Activated naive CD4-positive, alpha-beta T cell treated with anti-CD3 and anti-CD28 coated beads for 36 hours (primary cell): ENCODE measurements around the gene BANK1. TPM values are rescaled to one million over a fixed set of nuclear protein-coding genes. Genes with fewer than 3 reads are reported as not detected.
"Not testable (repeated sequence)": the region's sequence is repeated elsewhere in the genome, so short reads cannot be mapped to it uniquely, and the experiment has no call there.

Experiments
- CTCF ChIA-PET: fragments of 350-600 bp; sonication (Branson Sonifier 250); formaldehyde crosslinking; loops from one replicate; lab custom pipeline; 2021; ENCODE audit warnings: antibody characterized with exemption; lab: Charles Lee
- DNase-seq: peaks from one replicate; pipeline ENCODE4 v3.0.0-alpha.2; 2020
- H3K27ac Mint-ChIP-seq: one replicate; pipeline ENCODE4 v1.8.0; 2021; ENCODE audit warnings: mild to moderate bottlenecking, mixed read lengths
- H3K27me3 Mint-ChIP-seq: one replicate; pipeline ENCODE4 v1.8.0; 2021; ENCODE audit warnings: low read depth, mixed read lengths
- H3K36me3 Mint-ChIP-seq: one replicate; pipeline ENCODE4 v1.8.0; 2021; ENCODE audit warnings: low read depth, mixed read lengths
- H3K4me1 Mint-ChIP-seq: one replicate; pipeline ENCODE4 v1.8.0; 2021; ENCODE audit warnings: low read depth, mixed read lengths
- H3K4me3 Mint-ChIP-seq: one replicate; pipeline ENCODE4 v1.8.0; 2021; ENCODE audit warnings: mild to moderate bottlenecking, moderate library complexity, mixed read lengths
- H3K9me3 Mint-ChIP-seq: one replicate; pipeline ENCODE4 v1.8.0; 2021; ENCODE audit warnings: mixed read lengths
- intact Hi-C: fragments of 100-400 bp; cut with micrococcal nuclease; formaldehyde crosslinking; loops from one replicate; pipeline ENCODE4 v1.15.1; 2023
- total RNA-seq, 2 experiments: library from RNA; stranded (reverse); gene quantifications; one replicate each; pipeline ENCODE4 v1.2.3, GENCODE V29; 2021

Gene BANK1
- total RNA-seq, 2 experiments from 2014 or later: 0.07 to 0.17 TPM

GRCh38 chr4:101858641-101859040, 68.1 kb downstream of the BANK1 start:
- DNase-seq: no peak
- Mint-ChIP-seq H3K36me3 (no peaks in the 10 kb centered on the region), H3K9me3 (no peaks in the 10 kb centered on the region), H3K4me1 (no peaks in the 10 kb centered on the region), H3K27ac (no peak overlapping the region), H3K4me3 (no peak overlapping the region), H3K27me3 (peaks cover 12% of the 10 kb centered on the region)
- CTCF ChIA-PET: interaction anchor here (1.3 kb wide), 1 partner anchor 11 kb away, joined by 3 read pairs; no protein-coding TSS in a partner anchor
- intact Hi-C loops: loop anchor here (10.0 kb wide), 1 partner anchor 694 kb away; no protein-coding TSS in a partner anchor

DNA sequence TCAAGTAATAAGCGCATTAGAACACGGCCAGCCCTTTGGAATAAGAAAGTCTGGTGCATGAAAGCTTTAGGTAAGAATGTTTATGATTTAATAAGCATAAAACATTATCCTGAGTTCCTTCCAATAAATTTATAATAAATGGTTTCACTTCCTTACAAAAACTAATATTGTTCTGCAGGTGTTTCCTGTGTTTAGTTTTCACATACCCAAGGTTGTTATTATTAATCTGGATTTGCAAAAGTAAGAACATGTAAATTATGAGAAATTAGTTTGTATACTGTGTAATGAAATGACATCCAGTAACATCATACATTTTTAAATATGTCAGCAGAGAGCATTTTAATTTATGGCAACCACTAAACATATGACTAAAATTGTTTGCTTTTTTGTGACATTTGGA, 72.1 kb downstream of the BANK1 start:
- Mint-ChIP-seq H3K4me1 (no peaks in the 10 kb centered on the region), H3K36me3 (no peaks in the 10 kb centered on the region), H3K27ac (no peak overlapping the region), H3K9me3 (no peaks in the 10 kb centered on the region), H3K4me3 (no peak overlapping the region), H3K27me3 (peaks cover 14% of the 10 kb centered on the region)
- DNase-seq: no peak
- CTCF ChIA-PET: no interaction called here
- intact Hi-C loops: no loop called here

DNA sequence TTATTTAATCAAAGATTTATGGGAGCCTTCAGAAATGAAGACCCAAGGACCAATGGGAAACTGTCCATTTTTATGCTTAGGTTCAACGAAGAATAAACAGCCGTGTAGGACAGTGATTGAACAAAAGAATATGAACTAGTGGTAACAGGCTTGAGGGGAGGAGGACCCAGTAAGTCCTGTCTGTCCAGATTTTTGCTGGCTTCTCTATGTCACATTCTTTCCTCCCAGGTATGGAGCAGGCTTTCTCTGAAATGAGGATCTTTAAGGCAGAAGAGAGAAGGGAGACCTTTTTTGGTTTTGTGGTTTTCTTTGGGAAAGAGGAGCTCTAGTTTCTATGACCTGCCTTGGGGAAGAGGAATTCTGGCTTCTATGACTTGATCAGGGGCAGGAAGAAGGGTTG, 74.1 kb downstream of the BANK1 start:
- no peaks in the 10 kb centered on the region for H3K36me3 Mint-ChIP-seq
- H3K9me3 Mint-ChIP-seq: no peaks in the 10 kb centered on the region
- CTCF ChIA-PET: no interaction called here
- intact Hi-C loops: no loop called here
- no peak overlapping the region for H3K4me3 Mint-ChIP-seq
- H3K27me3 Mint-ChIP-seq: peaks cover 6% of the 10 kb centered on the region
- DNase-seq: no peak
- H3K4me1 Mint-ChIP-seq: no peaks in the 10 kb centered on the region
- no peak overlapping the region for H3K27ac Mint-ChIP-seq

- Mint-ChIP-seq H3K27me3 (peaks cover 6% of the 10 kb centered on the region), H3K27ac (no peak overlapping the region), H3K36me3 (no peaks in the 10 kb centered on the region), H3K4me1 (no peaks in the 10 kb centered on the region), H3K4me3 (no peak overlapping the region), H3K9me3 (no peaks in the 10 kb centered on the region)
- DNase-seq: no peak
- intact Hi-C loops: no loop called here
- CTCF ChIA-PET: no interaction called here
Observed at GRCh38 chr4:101865501-101866062, 75.1 kb downstream of the BANK1 start.

DNA sequence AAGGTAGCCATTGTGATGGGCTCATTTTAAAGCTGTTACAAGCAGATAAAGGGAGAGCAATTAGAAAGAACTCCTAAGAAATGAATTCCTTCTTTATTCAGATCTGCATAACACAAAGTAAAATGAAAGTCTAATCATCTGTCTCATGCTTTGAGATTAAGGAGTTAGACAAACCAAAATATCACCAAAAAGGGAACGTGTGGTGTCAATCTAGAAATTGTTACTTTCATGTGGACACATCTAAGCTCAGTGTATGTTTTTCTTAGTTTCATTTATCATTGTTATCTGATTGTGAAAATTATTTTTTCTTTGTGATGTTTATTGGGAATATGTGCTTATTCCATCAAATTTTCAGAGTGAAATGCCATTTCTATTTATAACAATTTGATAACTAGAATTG, 80.3 kb downstream of the BANK1 start:
- H3K4me1 Mint-ChIP-seq: no peaks in the 10 kb centered on the region
- H3K36me3 Mint-ChIP-seq: no peaks in the 10 kb centered on the region
- peaks cover 4% of the 10 kb centered on the region for H3K27me3 Mint-ChIP-seq
- H3K27ac Mint-ChIP-seq: no peak overlapping the region
- no peak for DNase-seq
- H3K4me3 Mint-ChIP-seq: no peak overlapping the region
- no peaks in the 10 kb centered on the region for H3K9me3 Mint-ChIP-seq
- CTCF ChIA-PET: no interaction called here
- intact Hi-C loops: no loop called here

DNA sequence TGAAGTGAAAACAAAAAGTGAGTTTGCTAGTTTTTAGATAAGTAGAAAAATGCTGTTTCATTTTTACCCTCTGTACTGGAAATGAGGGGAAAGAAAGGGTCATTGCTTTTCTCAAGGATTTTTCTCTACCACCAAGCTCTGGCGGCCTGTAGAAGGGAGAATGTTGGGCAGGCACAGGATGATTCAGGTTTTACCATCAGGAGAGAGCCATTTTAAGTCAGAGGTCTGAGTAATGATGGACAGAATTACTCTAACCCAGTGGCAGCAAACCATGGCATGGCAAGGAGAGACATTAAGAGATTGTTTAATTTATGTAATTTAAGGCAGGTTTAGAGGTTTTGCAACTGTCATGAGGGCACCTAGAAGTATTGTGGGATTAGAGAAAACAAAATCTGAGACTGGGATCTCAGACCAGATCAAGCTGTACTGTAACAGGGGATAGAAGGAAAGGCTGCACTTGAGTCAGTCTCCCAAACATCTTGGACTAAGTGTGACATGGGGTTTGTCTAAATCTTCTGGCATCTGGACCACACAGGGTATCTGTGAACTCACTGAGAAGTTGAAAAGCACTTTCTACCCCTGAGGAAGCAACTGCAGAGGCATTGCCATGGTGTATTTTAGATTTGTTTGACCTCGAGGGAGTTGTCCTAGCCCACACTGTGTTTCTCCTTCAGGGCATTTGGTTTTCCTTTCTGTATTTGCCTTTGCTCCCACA, 81.6 kb downstream of the BANK1 start:
- Mint-ChIP-seq H3K27me3 (peaks cover 8% of the 10 kb centered on the region), H3K4me3 (no peak overlapping the region), H3K4me1 (no peaks in the 10 kb centered on the region), H3K36me3 (no peaks in the 10 kb centered on the region), H3K27ac (no peak overlapping the region), H3K9me3 (no peaks in the 10 kb centered on the region)
- intact Hi-C loops: no loop called here
- no peak for DNase-seq
- CTCF ChIA-PET: no interaction called here

DNA sequence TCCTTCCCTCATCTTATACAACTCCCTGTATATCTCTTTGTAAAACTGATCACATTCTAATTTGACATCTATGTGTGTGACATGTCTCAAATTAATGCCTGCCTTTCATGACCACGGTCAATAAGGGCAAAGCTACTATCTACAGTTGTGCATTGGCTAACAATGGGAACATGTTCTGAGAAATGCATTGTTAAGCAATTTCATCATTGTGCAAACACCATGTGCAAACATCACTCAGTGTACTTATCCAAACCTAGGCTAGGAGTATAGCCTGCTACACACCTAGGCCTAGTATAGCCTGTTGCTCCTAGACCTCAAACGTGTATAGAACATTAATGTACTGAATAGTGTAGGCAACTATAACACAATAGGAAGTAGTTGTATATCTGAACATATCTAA, 95.0 kb downstream of the BANK1 start:
- no peak for DNase-seq
- intact Hi-C loops: no loop called here
- Mint-ChIP-seq H3K36me3 (no peaks in the 10 kb centered on the region), H3K27me3 (no peaks in the 10 kb centered on the region), H3K27ac (no peak overlapping the region), H3K9me3 (no peaks in the 10 kb centered on the region), H3K4me1 (no peaks in the 10 kb centered on the region), H3K4me3 (no peak overlapping the region)
- CTCF ChIA-PET: no interaction called here

- Mint-ChIP-seq H3K27ac (no peak overlapping the region), H3K36me3 (no peaks in the 10 kb centered on the region), H3K9me3 (peaks cover 4% of the 10 kb centered on the region), H3K27me3 (no peaks in the 10 kb centered on the region), H3K4me3 (no peak overlapping the region), H3K4me1 (no peaks in the 10 kb centered on the region)
- CTCF ChIA-PET: no interaction called here
- intact Hi-C loops: no loop called here
- no peak for DNase-seq
Observed at GRCh38 chr4:101886826-101887225, 96.3 kb downstream of the BANK1 start.

- H3K4me1 Mint-ChIP-seq: no peaks in the 10 kb centered on the region
- DNase-seq: no peak
- H3K27me3 Mint-ChIP-seq: no peaks in the 10 kb centered on the region
- intact Hi-C loops: no loop called here
- no peak overlapping the region for H3K27ac Mint-ChIP-seq
- H3K36me3 Mint-ChIP-seq: no peaks in the 10 kb centered on the region
- CTCF ChIA-PET: no interaction called here
- H3K9me3 Mint-ChIP-seq: peaks cover 4% of the 10 kb centered on the region
- H3K4me3 Mint-ChIP-seq: no peak overlapping the region
Observed at GRCh38 chr4:101888472-101888871, 97.9 kb downstream of the BANK1 start.

GRCh38 chr4:101905527-101905926, 115.0 kb downstream of the BANK1 start:
- DNase-seq, H3K4me1 Mint-ChIP-seq, H3K4me3 Mint-ChIP-seq, intact Hi-C loops, H3K36me3 Mint-ChIP-seq, CTCF ChIA-PET, H3K27ac Mint-ChIP-seq, H3K9me3 Mint-ChIP-seq, H3K27me3 Mint-ChIP-seq: not testable (repeated sequence)

DNA sequence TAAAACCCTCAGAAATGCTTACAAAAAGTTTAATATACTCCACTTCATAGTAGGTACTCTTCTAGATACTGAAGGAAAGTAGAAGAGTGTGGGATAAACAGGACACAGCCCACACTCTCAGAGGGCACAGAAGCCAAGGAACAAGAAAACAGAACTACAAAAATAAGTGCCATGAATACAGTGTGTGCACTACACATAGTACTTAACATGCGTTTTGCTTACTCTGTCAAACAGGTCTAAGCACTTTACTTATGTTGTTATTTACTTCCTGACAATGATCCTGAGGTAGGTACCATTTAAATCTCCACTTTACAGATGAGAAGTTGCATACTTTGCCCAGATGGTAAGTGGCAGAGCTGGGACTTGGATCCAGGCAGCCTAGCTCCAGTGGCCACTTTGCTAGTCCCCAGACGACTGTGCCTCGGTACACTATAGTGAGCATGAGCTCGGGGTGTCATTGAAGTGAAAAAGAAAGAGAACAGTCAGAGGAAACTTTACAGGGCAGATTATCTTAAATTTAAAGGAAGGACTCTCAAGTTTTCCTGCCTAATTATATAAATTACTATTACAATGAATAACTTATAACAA, 120.3 kb downstream of the BANK1 start:
- Mint-ChIP-seq H3K4me1 (no peaks in the 10 kb centered on the region), H3K4me3 (no peak overlapping the region), H3K36me3 (no peaks in the 10 kb centered on the region), H3K27ac (no peak overlapping the region), H3K9me3 (no peaks in the 10 kb centered on the region), H3K27me3 (peaks cover 3% of the 10 kb centered on the region)
- no peak for DNase-seq
- intact Hi-C loops: no loop called here
- CTCF ChIA-PET: no interaction called here

- intact Hi-C loops: no loop called here
- DNase-seq: no peak
- Mint-ChIP-seq H3K4me1 (no peaks in the 10 kb centered on the region), H3K27me3 (peaks cover 3% of the 10 kb centered on the region), H3K27ac (no peak overlapping the region), H3K4me3 (no peak overlapping the region), H3K9me3 (no peaks in the 10 kb centered on the region), H3K36me3 (no peaks in the 10 kb centered on the region)
- CTCF ChIA-PET: no interaction called here
Observed at GRCh38 chr4:101911616-101912015, 121.1 kb downstream of the BANK1 start.

DNA sequence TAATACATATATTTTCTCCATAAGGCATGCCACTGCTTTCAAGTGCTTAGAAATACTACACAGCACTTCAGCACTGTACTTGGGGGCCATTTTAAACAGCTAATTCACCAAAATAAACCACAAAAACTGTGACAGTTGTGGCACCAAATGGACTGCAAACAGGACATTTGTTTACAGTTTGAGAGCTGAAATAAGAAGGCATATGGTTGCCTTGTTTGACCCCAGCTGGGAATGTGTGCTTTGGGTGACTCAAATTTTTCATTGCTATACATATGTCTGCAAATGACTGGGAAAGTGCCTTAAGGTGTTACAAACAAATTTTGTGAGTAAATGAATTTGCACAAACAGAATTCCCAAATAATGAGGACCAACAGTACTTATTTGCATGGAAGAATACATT, 124.2 kb downstream of the BANK1 start:
- Mint-ChIP-seq H3K9me3 (no peaks in the 10 kb centered on the region), H3K4me3 (no peak overlapping the region), H3K4me1 (no peaks in the 10 kb centered on the region), H3K27ac (no peak overlapping the region), H3K36me3 (no peaks in the 10 kb centered on the region), H3K27me3 (no peaks in the 10 kb centered on the region)
- intact Hi-C loops: no loop called here
- CTCF ChIA-PET: no interaction called here
- no peak for DNase-seq
